Measurements from ENCODE around the gene TRPM8. TPM values are rescaled to one million over a fixed set of nuclear protein-coding genes. Genes with fewer than 3 reads are reported as not detected.

The TRPM8 gene
- total and polyA plus RNA-seq, 7 donors: 0.04 TPM; not detected in 6

GRCh38 chr2:233988581-233988980, 71.4 kb downstream of the TRPM8 start:
- Histone ChIP-seq H3K9me3 (no peaks in the 10 kb centered on the region), H3K27ac (no peak overlapping the region), H3K27me3 (no peaks in the 10 kb centered on the region), H3K36me3 (no peaks in the 10 kb centered on the region), H3K4me3 (no peak overlapping the region), H3K4me1 (no peaks in the 10 kb centered on the region)
- TF ChIP-seq EP300 (IDR thresholded peaks at IDR 0.05): no peak
- TF ChIP-seq POLR2A (IDR thresholded peaks at IDR 0.05): no peak
- TF ChIP-seq, protein P1, sequence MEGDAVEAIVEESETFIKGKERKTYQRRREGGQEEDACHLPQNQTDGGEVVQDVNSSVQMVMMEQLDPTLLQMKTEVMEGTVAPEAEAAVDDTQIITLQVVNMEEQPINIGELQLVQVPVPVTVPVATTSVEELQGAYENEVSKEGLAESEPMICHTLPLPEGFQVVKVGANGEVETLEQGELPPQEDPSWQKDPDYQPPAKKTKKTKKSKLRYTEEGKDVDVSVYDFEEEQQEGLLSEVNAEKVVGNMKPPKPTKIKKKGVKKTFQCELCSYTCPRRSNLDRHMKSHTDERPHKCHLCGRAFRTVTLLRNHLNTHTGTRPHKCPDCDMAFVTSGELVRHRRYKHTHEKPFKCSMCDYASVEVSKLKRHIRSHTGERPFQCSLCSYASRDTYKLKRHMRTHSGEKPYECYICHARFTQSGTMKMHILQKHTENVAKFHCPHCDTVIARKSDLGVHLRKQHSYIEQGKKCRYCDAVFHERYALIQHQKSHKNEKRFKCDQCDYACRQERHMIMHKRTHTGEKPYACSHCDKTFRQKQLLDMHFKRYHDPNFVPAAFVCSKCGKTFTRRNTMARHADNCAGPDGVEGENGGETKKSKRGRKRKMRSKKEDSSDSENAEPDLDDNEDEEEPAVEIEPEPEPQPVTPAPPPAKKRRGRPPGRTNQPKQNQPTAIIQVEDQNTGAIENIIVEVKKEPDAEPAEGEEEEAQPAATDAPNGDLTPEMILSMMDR (IDR thresholded peaks at IDR 0.05): no peak
- TF ChIP-seq POLR2AphosphoS5 (IDR thresholded peaks at IDR 0.05): no peak
- no peak for DNase-seq
- intact Hi-C loops (cut with DNase I): no loop called here
- WGBS, 2 donors: 95 to 98% methylated on average over 2 of the region's 2 CpGs

GRCh38 chr2:233989221-233989858, 72.2 kb downstream of the TRPM8 start:
- Histone ChIP-seq H3K27me3 (no peaks in the 10 kb centered on the region), H3K4me1 (no peaks in the 10 kb centered on the region), H3K4me3 (no peak overlapping the region), H3K36me3 (no peaks in the 10 kb centered on the region), H3K27ac (no peak overlapping the region), H3K9me3 (no peaks in the 10 kb centered on the region)
- intact Hi-C loops (cut with DNase I): no loop called here
- WGBS, 2 donors: 87 to 90% methylated on average over 13 of the region's 13 CpGs
- TF ChIP-seq, protein P1 (IDR thresholded peaks at IDR 0.05): no peak
- TF ChIP-seq POLR2AphosphoS5 (IDR thresholded peaks at IDR 0.05): no peak
- no peak for DNase-seq

DNA sequence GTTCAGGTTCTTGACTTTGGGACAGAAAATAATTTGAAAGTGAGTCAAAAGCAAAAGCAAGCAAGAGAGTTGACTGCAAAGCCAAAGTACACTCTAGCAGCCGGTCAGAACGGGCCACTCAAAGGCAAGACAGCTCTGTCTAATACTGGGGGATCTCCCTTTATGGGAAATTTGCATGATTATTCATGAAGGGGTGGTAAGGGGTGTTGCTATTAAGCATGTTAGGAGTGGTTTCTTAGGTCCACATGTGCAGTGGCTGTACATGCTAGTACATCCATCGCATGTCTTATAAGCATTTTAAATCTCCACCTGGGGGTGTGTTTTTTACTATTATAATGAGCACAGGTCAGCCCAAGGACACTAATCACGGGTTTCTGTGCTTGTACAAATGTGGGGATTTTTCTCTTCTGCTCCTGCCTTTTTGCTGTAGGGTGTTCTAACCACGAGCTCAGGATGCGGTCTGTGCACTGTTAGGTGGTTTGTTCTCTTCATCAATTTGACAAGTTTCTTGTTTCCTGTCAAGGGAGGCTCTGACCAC, 73.2 kb downstream of the TRPM8 start:
- H3K4me1 ChIP-seq: no peaks in the 10 kb centered on the region
- H3K27me3 ChIP-seq: no peaks in the 10 kb centered on the region
- 66 to 78% methylated on average over 6 of the region's 6 CpGs for WGBS, 2 donors
- DNase-seq: no peak
- H3K4me3 ChIP-seq: no peak overlapping the region
- TF ChIP-seq POLR2AphosphoS5 (IDR thresholded peaks at IDR 0.05) (no peak), POLR2A (IDR thresholded peaks at IDR 0.05) (no peak), EP300 (IDR thresholded peaks at IDR 0.05) (no peak)
- TF ChIP-seq, protein P1 (IDR thresholded peaks at IDR 0.05): no peak
- intact Hi-C loops (cut with DNase I): no loop called here
- H3K36me3 ChIP-seq: no peaks in the 10 kb centered on the region
- no peak overlapping the region for H3K27ac ChIP-seq
- H3K9me3 ChIP-seq: no peaks in the 10 kb centered on the region

GRCh38 chr2:233991196-233991595, 74.0 kb downstream of the TRPM8 start:
- Histone ChIP-seq H3K36me3 (no peaks in the 10 kb centered on the region), H3K9me3 (no peaks in the 10 kb centered on the region), H3K4me3 (no peak overlapping the region), H3K4me1 (no peaks in the 10 kb centered on the region), H3K27me3 (no peaks in the 10 kb centered on the region), H3K27ac (no peak overlapping the region)
- DNase-seq: no peak
- WGBS, 2 donors: 78 to 94% methylated on average over 7 of the region's 7 CpGs
- TF ChIP-seq, protein P1 (IDR thresholded peaks at IDR 0.05): no peak
- TF ChIP-seq POLR2AphosphoS5 (IDR thresholded peaks at IDR 0.05) (no peak), EP300 (IDR thresholded peaks at IDR 0.05) (no peak), POLR2A (IDR thresholded peaks at IDR 0.05) (no peak)
- intact Hi-C loops (cut with DNase I): no loop called here

Data from sigmoid colon (tissue), 7 donors.